ENCODE measurements around the gene GPR143.

DNA sequence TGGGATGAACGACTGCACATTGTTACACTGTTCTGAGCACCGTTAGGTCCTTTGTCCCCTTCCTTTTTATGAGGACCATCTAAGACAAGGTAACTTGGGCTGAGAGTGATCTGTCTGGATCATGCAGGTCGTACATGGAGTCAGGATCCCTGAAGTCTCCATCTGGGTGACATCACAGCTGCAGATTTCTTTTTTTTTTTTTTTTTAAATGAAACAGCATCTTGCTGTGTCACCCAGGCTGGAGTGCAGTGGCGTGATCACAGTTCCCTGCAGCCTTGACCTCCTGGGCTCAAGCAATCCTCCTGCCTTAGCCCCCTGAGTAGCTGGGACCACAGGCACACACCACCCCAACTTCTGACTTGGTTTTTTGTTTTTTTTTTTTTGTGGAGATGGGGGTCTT lies 37.1 kb upstream of the GPR143 start:
- TF ChIP-seq, protein P1, sequence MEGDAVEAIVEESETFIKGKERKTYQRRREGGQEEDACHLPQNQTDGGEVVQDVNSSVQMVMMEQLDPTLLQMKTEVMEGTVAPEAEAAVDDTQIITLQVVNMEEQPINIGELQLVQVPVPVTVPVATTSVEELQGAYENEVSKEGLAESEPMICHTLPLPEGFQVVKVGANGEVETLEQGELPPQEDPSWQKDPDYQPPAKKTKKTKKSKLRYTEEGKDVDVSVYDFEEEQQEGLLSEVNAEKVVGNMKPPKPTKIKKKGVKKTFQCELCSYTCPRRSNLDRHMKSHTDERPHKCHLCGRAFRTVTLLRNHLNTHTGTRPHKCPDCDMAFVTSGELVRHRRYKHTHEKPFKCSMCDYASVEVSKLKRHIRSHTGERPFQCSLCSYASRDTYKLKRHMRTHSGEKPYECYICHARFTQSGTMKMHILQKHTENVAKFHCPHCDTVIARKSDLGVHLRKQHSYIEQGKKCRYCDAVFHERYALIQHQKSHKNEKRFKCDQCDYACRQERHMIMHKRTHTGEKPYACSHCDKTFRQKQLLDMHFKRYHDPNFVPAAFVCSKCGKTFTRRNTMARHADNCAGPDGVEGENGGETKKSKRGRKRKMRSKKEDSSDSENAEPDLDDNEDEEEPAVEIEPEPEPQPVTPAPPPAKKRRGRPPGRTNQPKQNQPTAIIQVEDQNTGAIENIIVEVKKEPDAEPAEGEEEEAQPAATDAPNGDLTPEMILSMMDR (IDR thresholded peaks at IDR 0.05), result no peak
- no peak for TF ChIP-seq POLR2A (IDR thresholded peaks at IDR 0.05)

Data from adrenal gland (tissue), 5 donors.